ENCODE data around the gene LBX2.
A peak's percentile ranks its signal among the peaks of the same experiment; 100 is the strongest.

LBX2 gene

DNA sequence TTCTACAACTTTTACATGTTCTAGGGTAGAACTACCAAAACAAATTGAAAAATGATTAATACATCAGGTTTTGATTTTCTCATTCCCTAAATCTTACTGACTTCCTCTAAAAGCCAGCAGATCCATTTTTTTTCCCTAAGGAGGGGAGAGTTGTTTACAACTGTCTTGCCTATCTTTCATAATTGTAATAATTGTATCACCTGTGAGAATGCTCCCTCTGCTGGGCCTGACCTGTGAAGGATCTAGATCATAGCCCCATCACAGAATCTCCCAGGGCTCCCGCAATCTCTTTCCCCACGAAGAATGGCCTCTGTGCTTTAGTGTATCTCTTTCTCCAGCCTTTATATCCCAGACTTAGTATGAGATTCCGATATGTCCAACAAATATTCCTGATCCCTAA is 45.2 kb upstream of the LBX2 start:
- H3K4me3 ChIP-seq (ENCODE audit: low read length, poor library complexity, severe bottlenecking): no peak overlapping the region
- no peaks in the 10 kb centered on the region for H3K4me1 ChIP-seq (ENCODE audit: insufficient read depth, low read length, poor library complexity, severe bottlenecking)
- no peak overlapping the region for H2AFZ ChIP-seq (ENCODE audit: low read length)
- no peaks in the 10 kb centered on the region for H3K9me3 ChIP-seq (ENCODE audit: insufficient read depth, low read depth, low read length)
- no peaks in the 10 kb centered on the region for H3K27me3 ChIP-seq (ENCODE audit: insufficient read depth, low read length, poor library complexity, severe bottlenecking)
- H3K4me2 ChIP-seq (ENCODE audit: low read depth, low read length, poor library complexity, severe bottlenecking): no peak overlapping the region
- no peaks in the 10 kb centered on the region for H3K79me2 ChIP-seq (ENCODE audit: insufficient read depth, low read length)
- H3F3A ChIP-seq (ENCODE audit: low read depth): no peaks in the 10 kb centered on the region
- no peak overlapping the region for H3K9ac ChIP-seq (ENCODE audit: low read depth, low read length, poor library complexity, severe bottlenecking)
- H4K20me1 ChIP-seq (ENCODE audit: insufficient read depth, low read length, poor library complexity, severe bottlenecking): no peaks in the 10 kb centered on the region
- H3K9me2 ChIP-seq (replicated peaks; ENCODE audit: low read depth, low read length): no peaks in the 10 kb centered on the region
- no peaks in the 10 kb centered on the region for H3K36me3 ChIP-seq (ENCODE audit: insufficient read depth, low read length)
- TF ChIP-seq, protein P1, sequence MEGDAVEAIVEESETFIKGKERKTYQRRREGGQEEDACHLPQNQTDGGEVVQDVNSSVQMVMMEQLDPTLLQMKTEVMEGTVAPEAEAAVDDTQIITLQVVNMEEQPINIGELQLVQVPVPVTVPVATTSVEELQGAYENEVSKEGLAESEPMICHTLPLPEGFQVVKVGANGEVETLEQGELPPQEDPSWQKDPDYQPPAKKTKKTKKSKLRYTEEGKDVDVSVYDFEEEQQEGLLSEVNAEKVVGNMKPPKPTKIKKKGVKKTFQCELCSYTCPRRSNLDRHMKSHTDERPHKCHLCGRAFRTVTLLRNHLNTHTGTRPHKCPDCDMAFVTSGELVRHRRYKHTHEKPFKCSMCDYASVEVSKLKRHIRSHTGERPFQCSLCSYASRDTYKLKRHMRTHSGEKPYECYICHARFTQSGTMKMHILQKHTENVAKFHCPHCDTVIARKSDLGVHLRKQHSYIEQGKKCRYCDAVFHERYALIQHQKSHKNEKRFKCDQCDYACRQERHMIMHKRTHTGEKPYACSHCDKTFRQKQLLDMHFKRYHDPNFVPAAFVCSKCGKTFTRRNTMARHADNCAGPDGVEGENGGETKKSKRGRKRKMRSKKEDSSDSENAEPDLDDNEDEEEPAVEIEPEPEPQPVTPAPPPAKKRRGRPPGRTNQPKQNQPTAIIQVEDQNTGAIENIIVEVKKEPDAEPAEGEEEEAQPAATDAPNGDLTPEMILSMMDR (conservative IDR thresholded peaks at IDR 0.05; ENCODE audit: low read length): peak; percentile 52
- TF ChIP-seq EZH2phosphoT487 (IDR thresholded peaks at IDR 0.05; ENCODE audit: borderline replicate concordance): no peak

DNA sequence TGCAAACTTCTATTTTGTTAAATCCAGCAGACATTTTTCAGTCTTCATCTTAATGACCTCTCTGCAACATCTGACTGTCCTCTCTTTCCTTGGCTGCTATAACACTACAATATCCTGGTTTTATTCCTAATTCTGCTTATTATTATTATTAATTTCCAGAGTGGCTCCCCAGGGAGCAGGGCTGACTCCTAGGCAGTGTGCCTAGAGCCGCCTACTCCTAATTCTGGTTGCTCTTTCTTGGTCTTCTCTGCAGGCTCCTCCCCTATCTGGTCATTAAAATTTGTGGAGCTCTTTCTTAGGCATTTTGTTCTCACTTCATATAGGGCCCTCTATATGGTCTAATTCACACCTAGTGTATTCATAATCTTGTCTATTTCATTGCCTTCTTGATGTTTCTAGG is 43.6 kb upstream of the LBX2 start:
- Histone ChIP-seq H3K9ac (ENCODE audit: low read depth, low read length, poor library complexity, severe bottlenecking) (no peak overlapping the region), H2AFZ (ENCODE audit: low read length) (no peak overlapping the region), H3K4me3 (ENCODE audit: low read length, poor library complexity, severe bottlenecking) (no peak overlapping the region), H3K27me3 (ENCODE audit: insufficient read depth, low read length, poor library complexity, severe bottlenecking) (no peaks in the 10 kb centered on the region), H3K4me1 (ENCODE audit: insufficient read depth, low read length, poor library complexity, severe bottlenecking) (no peaks in the 10 kb centered on the region), H3K79me2 (ENCODE audit: insufficient read depth, low read length) (no peaks in the 10 kb centered on the region), H4K20me1 (ENCODE audit: insufficient read depth, low read length, poor library complexity, severe bottlenecking) (no peaks in the 10 kb centered on the region), H3K9me3 (ENCODE audit: insufficient read depth, low read depth, low read length) (no peaks in the 10 kb centered on the region), H3F3A (ENCODE audit: low read depth) (no peaks in the 10 kb centered on the region), H3K4me2 (ENCODE audit: low read depth, low read length, poor library complexity, severe bottlenecking) (no peak overlapping the region), H3K9me2 (replicated peaks; ENCODE audit: low read depth, low read length) (no peaks in the 10 kb centered on the region), H3K36me3 (ENCODE audit: insufficient read depth, low read length) (no peaks in the 10 kb centered on the region)
- no peak for TF ChIP-seq EZH2phosphoT487 (IDR thresholded peaks at IDR 0.05; ENCODE audit: borderline replicate concordance)
- TF ChIP-seq, protein P1 (conservative IDR thresholded peaks at IDR 0.05; ENCODE audit: low read length): no peak

DNA sequence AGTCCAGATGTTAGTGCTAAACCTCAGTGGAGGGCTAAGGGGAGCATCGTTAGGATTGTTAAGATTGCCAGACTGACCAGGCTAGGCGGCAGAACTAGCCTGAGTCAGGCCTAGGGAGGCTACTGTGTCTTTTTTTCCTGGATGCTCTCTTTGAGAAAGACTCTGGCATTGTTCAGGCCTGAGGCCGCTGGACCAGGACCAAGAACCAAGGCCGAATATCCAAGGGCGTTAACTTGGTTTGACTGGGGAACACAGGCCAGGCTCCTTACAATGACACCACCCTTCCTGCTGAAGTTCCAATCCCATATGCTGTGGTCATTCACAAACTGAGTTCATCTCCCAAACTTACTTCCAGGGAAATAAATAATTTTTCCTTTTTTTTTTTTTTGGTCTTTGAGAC is 40.9 kb upstream of the LBX2 start:
- Histone ChIP-seq H3F3A (ENCODE audit: low read depth) (no peaks in the 10 kb centered on the region), H3K27me3 (ENCODE audit: insufficient read depth, low read length, poor library complexity, severe bottlenecking) (no peaks in the 10 kb centered on the region), H3K79me2 (ENCODE audit: insufficient read depth, low read length) (no peaks in the 10 kb centered on the region), H3K9me2 (replicated peaks; ENCODE audit: low read depth, low read length) (no peaks in the 10 kb centered on the region), H3K9ac (ENCODE audit: low read depth, low read length, poor library complexity, severe bottlenecking) (no peak overlapping the region), H3K9me3 (ENCODE audit: insufficient read depth, low read depth, low read length) (no peaks in the 10 kb centered on the region), H3K4me1 (ENCODE audit: insufficient read depth, low read length, poor library complexity, severe bottlenecking) (no peaks in the 10 kb centered on the region), H4K20me1 (ENCODE audit: insufficient read depth, low read length, poor library complexity, severe bottlenecking) (no peaks in the 10 kb centered on the region), H3K36me3 (ENCODE audit: insufficient read depth, low read length) (no peaks in the 10 kb centered on the region), H2AFZ (ENCODE audit: low read length) (no peak overlapping the region), H3K4me3 (ENCODE audit: low read length, poor library complexity, severe bottlenecking) (no peak overlapping the region), H3K4me2 (ENCODE audit: low read depth, low read length, poor library complexity, severe bottlenecking) (no peak overlapping the region)
- TF ChIP-seq EZH2phosphoT487 (IDR thresholded peaks at IDR 0.05; ENCODE audit: borderline replicate concordance): no peak
- TF ChIP-seq, protein P1 (conservative IDR thresholded peaks at IDR 0.05; ENCODE audit: low read length): no peak
